HepG2 (cell line): ENCODE results near the gene UBAP2. TPM values are rescaled to one million over a fixed set of nuclear protein-coding genes. Genes with fewer than 3 reads are reported as not detected.

ENCODE experiments used
- ATF1 ChIP-seq: IDR thresholded peaks from 2 replicates; pipeline ENCODE4 v1.6.1; 2016; ENCODE audit warnings: mild to moderate bottlenecking, control low read depth
- DNMT1 ChIP-seq: sonication (generic); formaldehyde crosslinking; IDR thresholded peaks from 2 replicates; pipeline ENCODE4 v1.5.1; 2020; ENCODE audit warnings: mild to moderate bottlenecking, missing genetic modification reagents
- GFI1 ChIP-seq: sonication (generic); formaldehyde crosslinking; IDR thresholded peaks from 2 replicates; pipeline ENCODE4 v1.5.0; 2020; ENCODE audit warnings: missing genetic modification reagents, mild to moderate bottlenecking, borderline replicate concordance
- SOX13 ChIP-seq, 3 experiments: fragments of 450-650 bp in 1 of 3; sonication (generic) in 1 of 3; formaldehyde crosslinking in 1 of 3; IDR thresholded peaks in 2 of 3; conservative IDR thresholded peaks in 1 of 3; 2 replicates each; pipeline versions ENCODE4 v1.5.0 to v1.6.1; 2016 to 2020; ENCODE audit warnings: antibody characterized with exemption in 1 of 3, mild to moderate bottlenecking in 1 of 3, missing compliant biosample characterization in 1 of 3, missing genetic modification reagents in 1 of 3, moderate library complexity in 1 of 3
- TBX2 ChIP-seq: sonication (generic); formaldehyde crosslinking; IDR thresholded peaks from 2 replicates; pipeline ENCODE4 v1.5.0; 2020; ENCODE audit warnings: missing genetic modification reagents, mild to moderate bottlenecking, borderline replicate concordance
- ZNF24 ChIP-seq: fragments of 450-650 bp; IDR thresholded peaks from 2 replicates; pipeline ENCODE4 v1.6.1; 2017; ENCODE audit warnings: antibody characterized with exemption, mild to moderate bottlenecking
- ZNF431 ChIP-seq: sonication (generic); formaldehyde crosslinking; IDR thresholded peaks from 2 replicates; pipeline ENCODE4 v1.9.0; 2022; ENCODE audit warnings: missing genetic modification reagents, low read depth, mild to moderate bottlenecking, borderline replicate concordance
- ZNF577 ChIP-seq: sonication (generic); formaldehyde crosslinking; IDR thresholded peaks from 2 replicates; pipeline ENCODE4 v1.4.0; 2020; ENCODE audit warnings: mild to moderate bottlenecking, low read depth, missing genetic modification reagents, borderline replicate concordance
- ZSCAN20 ChIP-seq: sonication (generic); formaldehyde crosslinking; IDR thresholded peaks from 2 replicates; pipeline ENCODE4 v1.4.0; 2020; ENCODE audit warnings: missing genetic modification reagents, mild to moderate bottlenecking, borderline replicate concordance
- polyA plus RNA-seq, 8 experiments: library from polyadenylated mRNA; depleted of rRNA in 3 of 8; stranded (reverse) in 7 of 8; unstranded in 1 of 8; fragments of >200 nt; fragmentation: Illumina TruSeq in 4 of 8; extraction: Trizol in 4 of 8; gene quantifications; 2 replicates each; pipeline versions ENCODE4 v1.2.1 to v1.2.3, GENCODE V29; 2011 to 2016; ENCODE audit warnings: low read depth in 4 of 8, missing spikeins in 1 of 8, mixed read lengths in 1 of 8; ENCODE audit not compliant: insufficient read depth in 1 of 8
- total RNA-seq, 5 experiments: library from RNA; depleted of rRNA; stranded (reverse); fragments of >200 nt; fragmentation: Illumina TruSeq; extraction: Trizol; gene quantifications; 2 replicates each; pipeline ENCODE4 v1.2.3, GENCODE V29; 2016; ENCODE audit warnings: low read depth in 1 of 5
- TF ChIP-seq, protein P1 (sequence below): sonication (generic); formaldehyde crosslinking; IDR thresholded peaks from 2 replicates; pipeline ENCODE4; 2020; ENCODE audit warnings: missing genetic modification reagents, mild to moderate bottlenecking, borderline replicate concordance
- TF ChIP-seq, protein P2 (sequence below): sonication (generic); formaldehyde crosslinking; conservative IDR thresholded peaks from 2 replicates; pipeline ENCODE4 v1.8.0; 2022; ENCODE audit warnings: mild to moderate bottlenecking, moderate library complexity, missing genetic modification reagents
- TF ChIP-seq, protein P3 (sequence below): sonication (generic); formaldehyde crosslinking; IDR thresholded peaks from 2 replicates; pipeline ENCODE4 v1.5.1; 2020; ENCODE audit warnings: mild to moderate bottlenecking, missing genetic modification reagents, borderline replicate concordance
- TF ChIP-seq, protein P4 (sequence below): sonication (generic); formaldehyde crosslinking; IDR thresholded peaks from 2 replicates; pipeline ENCODE4 v1.4.0; 2020; ENCODE audit warnings: missing genetic modification reagents
- TF ChIP-seq, protein P5 (sequence below): sonication (generic); formaldehyde crosslinking; IDR thresholded peaks from 2 replicates; pipeline ENCODE4 v1.5.0; 2020; ENCODE audit warnings: missing genetic modification reagents, mild to moderate bottlenecking, borderline replicate concordance

The UBAP2 gene
- total and polyA plus RNA-seq, 2 of the 13 experiments (the other 11 are each of a cell fraction or from before 2014, with no cell fraction given), result 19.0 to 22.0 TPM

DNA sequence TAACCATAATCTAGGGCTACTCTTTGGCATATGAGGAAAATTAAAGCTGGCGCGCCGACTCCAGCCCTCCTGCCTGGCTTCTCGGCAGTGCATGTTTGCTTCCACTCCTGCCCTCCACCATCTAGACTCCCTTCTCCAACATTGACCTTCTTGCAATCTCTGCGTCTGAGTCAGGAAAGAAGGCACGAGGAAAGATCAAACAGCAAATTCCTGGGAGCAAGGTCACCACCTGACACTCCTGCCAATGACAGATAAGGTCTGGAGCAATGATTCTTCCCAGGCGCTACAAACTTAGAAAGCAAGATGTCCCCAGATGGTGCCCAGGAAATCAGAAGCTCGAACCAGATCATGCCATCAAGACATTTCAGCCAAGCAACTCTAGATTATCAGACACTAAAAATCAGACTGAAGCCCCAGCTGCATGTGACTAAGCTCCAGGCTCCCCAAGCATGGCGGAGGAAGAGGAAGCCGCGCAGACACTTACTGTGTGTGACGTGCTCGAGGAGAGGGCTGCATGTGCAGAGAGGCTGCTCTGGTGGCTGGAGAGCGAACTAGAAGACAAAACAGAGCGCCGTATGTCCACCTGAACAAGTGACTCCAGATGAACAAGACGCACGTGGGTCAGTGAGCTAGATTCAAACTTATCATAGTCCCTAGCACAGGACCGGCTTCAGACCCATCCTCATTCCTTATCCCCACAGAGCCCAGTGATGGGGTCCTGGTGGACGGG, 116.4 kb downstream of the UBAP2 start (continued):
- TF ChIP-seq DNMT1 (CRISPR knock-in tag) (no peak), GFI1 (peak; percentile 84), ZNF24 (no peak), ATF1 (CRISPR knock-in tag) (no peak), ZNF577 (CRISPR knock-in tag) (no peak), ZNF431 (CRISPR knock-in tag) (no peak), SOX13 (IDR thresholded peaks at IDR 0.05) (no peak), SOX13 (CRISPR knock-in tag; conservative IDR thresholded peaks at IDR 0.05 in 1 of 2, IDR thresholded peaks at IDR 0.05 in 1 of 2) (0 out of 4 replicates have a peak, but pooled peaks of 1 of the 2 experiments have one; percentile 11), ZSCAN20 (CRISPR knock-in tag) (no peak), TBX2 (CRISPR knock-in tag) (0 out of 2 replicates have a peak, but pooled peaks have one; percentile 29)
- TF ChIP-seq, protein P1, sequence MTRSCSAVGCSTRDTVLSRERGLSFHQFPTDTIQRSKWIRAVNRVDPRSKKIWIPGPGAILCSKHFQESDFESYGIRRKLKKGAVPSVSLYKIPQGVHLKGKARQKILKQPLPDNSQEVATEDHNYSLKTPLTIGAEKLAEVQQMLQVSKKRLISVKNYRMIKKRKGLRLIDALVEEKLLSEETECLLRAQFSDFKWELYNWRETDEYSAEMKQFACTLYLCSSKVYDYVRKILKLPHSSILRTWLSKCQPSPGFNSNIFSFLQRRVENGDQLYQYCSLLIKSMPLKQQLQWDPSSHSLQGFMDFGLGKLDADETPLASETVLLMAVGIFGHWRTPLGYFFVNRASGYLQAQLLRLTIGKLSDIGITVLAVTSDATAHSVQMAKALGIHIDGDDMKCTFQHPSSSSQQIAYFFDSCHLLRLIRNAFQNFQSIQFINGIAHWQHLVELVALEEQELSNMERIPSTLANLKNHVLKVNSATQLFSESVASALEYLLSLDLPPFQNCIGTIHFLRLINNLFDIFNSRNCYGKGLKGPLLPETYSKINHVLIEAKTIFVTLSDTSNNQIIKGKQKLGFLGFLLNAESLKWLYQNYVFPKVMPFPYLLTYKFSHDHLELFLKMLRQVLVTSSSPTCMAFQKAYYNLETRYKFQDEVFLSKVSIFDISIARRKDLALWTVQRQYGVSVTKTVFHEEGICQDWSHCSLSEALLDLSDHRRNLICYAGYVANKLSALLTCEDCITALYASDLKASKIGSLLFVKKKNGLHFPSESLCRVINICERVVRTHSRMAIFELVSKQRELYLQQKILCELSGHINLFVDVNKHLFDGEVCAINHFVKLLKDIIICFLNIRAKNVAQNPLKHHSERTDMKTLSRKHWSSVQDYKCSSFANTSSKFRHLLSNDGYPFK (CRISPR knock-in tag), result no peak
- TF ChIP-seq, protein P2, sequence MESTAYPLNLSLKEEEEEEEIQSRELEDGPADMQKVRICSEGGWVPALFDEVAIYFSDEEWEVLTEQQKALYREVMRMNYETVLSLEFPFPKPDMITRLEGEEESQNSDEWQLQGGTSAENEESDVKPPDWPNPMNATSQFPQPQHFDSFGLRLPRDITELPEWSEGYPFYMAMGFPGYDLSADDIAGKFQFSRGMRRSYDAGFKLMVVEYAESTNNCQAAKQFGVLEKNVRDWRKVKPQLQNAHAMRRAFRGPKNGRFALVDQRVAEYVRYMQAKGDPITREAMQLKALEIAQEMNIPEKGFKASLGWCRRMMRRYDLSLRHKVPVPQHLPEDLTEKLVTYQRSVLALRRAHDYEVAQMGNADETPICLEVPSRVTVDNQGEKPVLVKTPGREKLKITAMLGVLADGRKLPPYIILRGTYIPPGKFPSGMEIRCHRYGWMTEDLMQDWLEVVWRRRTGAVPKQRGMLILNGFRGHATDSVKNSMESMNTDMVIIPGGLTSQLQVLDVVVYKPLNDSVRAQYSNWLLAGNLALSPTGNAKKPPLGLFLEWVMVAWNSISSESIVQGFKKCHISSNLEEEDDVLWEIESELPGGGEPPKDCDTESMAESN (CRISPR knock-in tag), result no peak
- TF ChIP-seq, protein P3, sequence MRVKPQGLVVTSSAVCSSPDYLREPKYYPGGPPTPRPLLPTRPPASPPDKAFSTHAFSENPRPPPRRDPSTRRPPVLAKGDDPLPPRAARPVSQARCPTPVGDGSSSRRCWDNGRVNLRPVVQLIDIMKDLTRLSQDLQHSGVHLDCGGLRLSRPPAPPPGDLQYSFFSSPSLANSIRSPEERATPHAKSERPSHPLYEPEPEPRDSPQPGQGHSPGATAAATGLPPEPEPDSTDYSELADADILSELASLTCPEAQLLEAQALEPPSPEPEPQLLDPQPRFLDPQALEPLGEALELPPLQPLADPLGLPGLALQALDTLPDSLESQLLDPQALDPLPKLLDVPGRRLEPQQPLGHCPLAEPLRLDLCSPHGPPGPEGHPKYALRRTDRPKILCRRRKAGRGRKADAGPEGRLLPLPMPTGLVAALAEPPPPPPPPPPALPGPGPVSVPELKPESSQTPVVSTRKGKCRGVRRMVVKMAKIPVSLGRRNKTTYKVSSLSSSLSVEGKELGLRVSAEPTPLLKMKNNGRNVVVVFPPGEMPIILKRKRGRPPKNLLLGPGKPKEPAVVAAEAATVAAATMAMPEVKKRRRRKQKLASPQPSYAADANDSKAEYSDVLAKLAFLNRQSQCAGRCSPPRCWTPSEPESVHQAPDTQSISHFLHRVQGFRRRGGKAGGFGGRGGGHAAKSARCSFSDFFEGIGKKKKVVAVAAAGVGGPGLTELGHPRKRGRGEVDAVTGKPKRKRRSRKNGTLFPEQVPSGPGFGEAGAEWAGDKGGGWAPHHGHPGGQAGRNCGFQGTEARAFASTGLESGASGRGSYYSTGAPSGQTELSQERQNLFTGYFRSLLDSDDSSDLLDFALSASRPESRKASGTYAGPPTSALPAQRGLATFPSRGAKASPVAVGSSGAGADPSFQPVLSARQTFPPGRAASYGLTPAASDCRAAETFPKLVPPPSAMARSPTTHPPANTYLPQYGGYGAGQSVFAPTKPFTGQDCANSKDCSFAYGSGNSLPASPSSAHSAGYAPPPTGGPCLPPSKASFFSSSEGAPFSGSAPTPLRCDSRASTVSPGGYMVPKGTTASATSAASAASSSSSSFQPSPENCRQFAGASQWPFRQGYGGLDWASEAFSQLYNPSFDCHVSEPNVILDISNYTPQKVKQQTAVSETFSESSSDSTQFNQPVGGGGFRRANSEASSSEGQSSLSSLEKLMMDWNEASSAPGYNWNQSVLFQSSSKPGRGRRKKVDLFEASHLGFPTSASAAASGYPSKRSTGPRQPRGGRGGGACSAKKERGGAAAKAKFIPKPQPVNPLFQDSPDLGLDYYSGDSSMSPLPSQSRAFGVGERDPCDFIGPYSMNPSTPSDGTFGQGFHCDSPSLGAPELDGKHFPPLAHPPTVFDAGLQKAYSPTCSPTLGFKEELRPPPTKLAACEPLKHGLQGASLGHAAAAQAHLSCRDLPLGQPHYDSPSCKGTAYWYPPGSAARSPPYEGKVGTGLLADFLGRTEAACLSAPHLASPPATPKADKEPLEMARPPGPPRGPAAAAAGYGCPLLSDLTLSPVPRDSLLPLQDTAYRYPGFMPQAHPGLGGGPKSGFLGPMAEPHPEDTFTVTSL (CRISPR knock-in tag), result no peak
- TF ChIP-seq, protein P4, sequence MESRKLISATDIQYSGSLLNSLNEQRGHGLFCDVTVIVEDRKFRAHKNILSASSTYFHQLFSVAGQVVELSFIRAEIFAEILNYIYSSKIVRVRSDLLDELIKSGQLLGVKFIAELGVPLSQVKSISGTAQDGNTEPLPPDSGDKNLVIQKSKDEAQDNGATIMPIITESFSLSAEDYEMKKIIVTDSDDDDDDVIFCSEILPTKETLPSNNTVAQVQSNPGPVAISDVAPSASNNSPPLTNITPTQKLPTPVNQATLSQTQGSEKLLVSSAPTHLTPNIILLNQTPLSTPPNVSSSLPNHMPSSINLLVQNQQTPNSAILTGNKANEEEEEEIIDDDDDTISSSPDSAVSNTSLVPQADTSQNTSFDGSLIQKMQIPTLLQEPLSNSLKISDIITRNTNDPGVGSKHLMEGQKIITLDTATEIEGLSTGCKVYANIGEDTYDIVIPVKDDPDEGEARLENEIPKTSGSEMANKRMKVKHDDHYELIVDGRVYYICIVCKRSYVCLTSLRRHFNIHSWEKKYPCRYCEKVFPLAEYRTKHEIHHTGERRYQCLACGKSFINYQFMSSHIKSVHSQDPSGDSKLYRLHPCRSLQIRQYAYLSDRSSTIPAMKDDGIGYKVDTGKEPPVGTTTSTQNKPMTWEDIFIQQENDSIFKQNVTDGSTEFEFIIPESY (CRISPR knock-in tag), result peak; percentile 79
- TF ChIP-seq, protein P5, sequence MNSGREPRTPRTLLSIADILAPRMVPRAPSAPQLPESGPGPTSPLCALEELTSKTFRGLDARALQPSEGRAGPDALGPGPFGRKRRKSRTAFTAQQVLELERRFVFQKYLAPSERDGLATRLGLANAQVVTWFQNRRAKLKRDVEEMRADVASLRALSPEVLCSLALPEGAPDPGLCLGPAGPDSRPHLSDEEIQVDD (CRISPR knock-in tag), result no peak
